ENCODE results near the gene GABRB1.
"Not testable (repeated sequence)": the region's sequence is repeated elsewhere in the genome, so short reads cannot be mapped to it uniquely, and the experiment has no call there.

The GABRB1 gene

DNA sequence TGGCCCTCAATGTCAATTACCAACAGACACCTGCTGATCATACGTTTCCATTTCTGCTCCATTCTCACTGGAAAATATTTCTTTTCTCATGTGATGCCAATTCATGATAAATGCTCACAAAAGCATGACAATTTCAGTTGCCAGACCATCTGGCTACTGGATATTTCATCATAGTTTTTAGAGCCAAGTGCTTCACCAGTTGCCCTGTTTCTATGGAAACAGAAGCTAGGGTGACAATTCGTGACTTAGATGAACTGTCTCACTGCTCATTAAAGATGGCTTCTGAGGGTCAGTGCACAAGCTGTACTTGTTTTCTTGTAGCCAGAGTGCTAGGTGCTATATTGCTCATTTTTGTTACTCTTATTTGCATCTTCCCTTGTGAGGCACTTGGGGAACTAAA lies 247.3 kb downstream of the GABRB1 start:
- no peak for ATAC-seq (ENCODE audit: low read depth)
- H3K9me3 Mint-ChIP-seq = peaks cover 2% of the 10 kb centered on the region
- no peaks in the 10 kb centered on the region for H3K27me3 Mint-ChIP-seq

DNA sequence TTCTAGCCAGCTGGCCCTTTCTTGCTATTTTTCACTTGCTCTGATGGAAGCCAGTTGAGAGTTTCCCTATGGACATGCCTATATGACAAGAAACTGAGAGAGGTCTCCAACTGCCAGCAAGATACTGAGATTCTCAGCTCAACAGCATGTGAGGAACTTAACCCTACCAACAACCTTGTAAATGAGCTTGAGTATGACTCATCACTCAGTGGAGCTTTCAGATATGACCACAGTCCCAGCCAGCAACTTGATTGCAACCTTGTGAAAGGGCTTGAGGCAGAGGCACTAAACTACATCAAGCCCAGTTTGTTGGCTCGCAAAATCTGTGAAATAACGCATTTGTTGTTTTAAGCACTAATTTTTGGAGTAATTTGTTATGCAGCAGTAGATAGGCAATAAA lies 256.4 kb downstream of the GABRB1 start:
- Mint-ChIP-seq H3K4me3 (no peak overlapping the region), H3K27ac (no peak overlapping the region), H3K9me3 (no peaks in the 10 kb centered on the region), H3K4me1 (no peaks in the 10 kb centered on the region), H3K27me3 (peaks cover 4% of the 10 kb centered on the region), H3K36me3 (no peaks in the 10 kb centered on the region)
- no peak for DNase-seq (ENCODE audit: low spot score in 2 of 2)
- ATAC-seq (ENCODE audit: low read depth) = no peak

More for the DNA sequence above, 247.3 kb downstream of the GABRB1 start:
- Mint-ChIP-seq H3K4me3 (no peak overlapping the region), H3K36me3 (no peaks in the 10 kb centered on the region), H3K27ac (no peak overlapping the region), H3K4me1 (no peaks in the 10 kb centered on the region)
- no peak for DNase-seq (ENCODE audit: low spot score in 2 of 2)

DNA sequence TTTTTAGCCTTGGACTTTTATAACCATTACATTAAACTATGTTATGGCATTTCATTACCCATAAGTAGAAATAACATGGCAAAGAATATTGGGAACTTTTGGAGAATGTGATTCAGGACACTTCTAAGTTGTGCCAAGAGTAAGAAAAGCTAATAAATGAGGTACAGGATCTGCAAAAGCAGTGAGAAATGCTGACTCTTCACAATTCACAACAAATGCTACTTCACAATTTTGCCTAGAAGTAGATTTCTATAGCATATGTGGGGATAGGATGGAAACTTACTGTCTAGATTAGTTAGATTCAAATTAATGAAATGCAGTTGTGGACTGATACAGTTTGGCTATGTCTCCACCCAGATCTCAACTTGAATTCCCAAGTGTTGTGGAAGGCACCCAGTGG lies 258.4 kb downstream of the GABRB1 start:
- H3K9me3 Mint-ChIP-seq = no peaks in the 10 kb centered on the region
- no peak overlapping the region for H3K27ac Mint-ChIP-seq
- H3K4me3 Mint-ChIP-seq = no peak overlapping the region
- no peaks in the 10 kb centered on the region for H3K4me1 Mint-ChIP-seq
- DNase-seq (ENCODE audit: low spot score in 2 of 2) (no peak), ATAC-seq (ENCODE audit: low read depth) (no peak)
- H3K36me3 Mint-ChIP-seq = no peaks in the 10 kb centered on the region
- peaks cover 4% of the 10 kb centered on the region for H3K27me3 Mint-ChIP-seq

DNA sequence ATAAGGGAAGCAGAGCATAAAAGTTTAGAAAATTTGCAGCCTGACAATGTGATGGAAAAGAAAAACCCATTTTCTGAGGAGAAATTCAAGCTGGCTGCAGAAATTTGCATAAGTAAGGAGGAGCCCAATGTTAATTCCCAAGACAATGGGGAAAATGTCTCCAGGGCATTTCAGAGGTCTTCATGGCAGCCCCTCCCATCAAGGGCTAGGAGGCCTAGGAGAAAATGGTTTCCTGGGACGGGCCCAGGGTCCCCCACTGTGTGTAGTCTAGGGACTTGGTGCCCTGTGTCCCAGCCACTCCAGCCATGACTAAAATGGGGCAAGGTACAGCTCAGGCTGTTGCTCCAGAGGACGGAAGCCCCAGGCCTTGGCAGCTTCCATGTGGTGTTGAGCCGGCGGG lies 259.5 kb downstream of the GABRB1 start:
- H3K9me3 Mint-ChIP-seq; DNase-seq (ENCODE audit: low spot score in 2 of 2): not testable (repeated sequence)

DNA sequence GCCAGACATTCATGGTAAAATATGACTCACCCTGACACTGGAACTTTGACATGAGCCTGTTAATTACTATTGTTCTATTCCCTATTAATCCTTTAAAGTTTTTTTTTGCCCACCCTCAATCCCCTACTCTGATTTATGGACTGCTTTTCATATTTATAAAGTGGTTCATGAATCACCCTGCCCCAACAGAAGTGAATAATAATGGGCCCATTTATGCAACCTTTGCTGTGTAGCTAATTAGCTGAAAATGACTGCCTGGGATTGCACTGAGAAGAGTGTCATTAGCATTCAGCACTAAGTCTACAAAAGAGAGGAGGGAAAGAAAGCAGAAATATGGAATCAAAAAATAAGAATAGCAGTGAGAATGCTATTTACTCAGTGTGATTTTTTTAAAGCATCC lies 277.8 kb downstream of the GABRB1 start:
- no peak for ATAC-seq (ENCODE audit: low read depth)
- no peak for DNase-seq (ENCODE audit: low spot score in 2 of 2)
- H3K27ac Mint-ChIP-seq = no peak overlapping the region
- H3K9me3 Mint-ChIP-seq = no peaks in the 10 kb centered on the region
- H3K4me1 Mint-ChIP-seq = no peaks in the 10 kb centered on the region
- H3K27me3 Mint-ChIP-seq = peaks cover 4% of the 10 kb centered on the region
- no peak overlapping the region for H3K4me3 Mint-ChIP-seq
- no peaks in the 10 kb centered on the region for H3K36me3 Mint-ChIP-seq

More for the DNA sequence above, 259.5 kb downstream of the GABRB1 start:
- not testable (repeated sequence) for H3K27me3 Mint-ChIP-seq; H3K27ac Mint-ChIP-seq; ATAC-seq (ENCODE audit: low read depth); H3K4me3 Mint-ChIP-seq; H3K36me3 Mint-ChIP-seq; H3K4me1 Mint-ChIP-seq

DNA sequence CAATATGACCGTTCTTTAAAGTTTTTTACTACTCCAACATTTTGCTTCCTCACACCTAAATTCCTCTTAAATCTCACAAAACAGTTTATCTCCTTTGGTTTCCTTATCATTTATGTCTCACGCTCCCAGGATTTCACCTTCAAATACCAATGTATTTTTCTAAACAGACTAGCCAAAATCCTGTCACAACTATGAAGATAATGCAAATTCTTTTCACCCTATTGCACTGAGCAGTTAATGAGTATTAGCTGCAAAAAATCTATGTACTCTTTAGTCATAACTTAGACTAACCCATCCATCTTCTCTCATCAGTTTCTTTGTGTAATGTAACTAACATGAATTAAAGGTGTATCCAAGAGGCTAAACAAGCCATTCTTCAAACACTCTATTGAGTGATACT lies 280.8 kb downstream of the GABRB1 start:
- no peak for ATAC-seq (ENCODE audit: low read depth)
- H3K27me3 Mint-ChIP-seq = no peaks in the 10 kb centered on the region
- no peaks in the 10 kb centered on the region for H3K36me3 Mint-ChIP-seq
- no peaks in the 10 kb centered on the region for H3K9me3 Mint-ChIP-seq
- no peak overlapping the region for H3K27ac Mint-ChIP-seq
- H3K4me3 Mint-ChIP-seq = no peak overlapping the region
- H3K4me1 Mint-ChIP-seq = no peaks in the 10 kb centered on the region
- DNase-seq (ENCODE audit: low spot score in 2 of 2) = no peak

DNA sequence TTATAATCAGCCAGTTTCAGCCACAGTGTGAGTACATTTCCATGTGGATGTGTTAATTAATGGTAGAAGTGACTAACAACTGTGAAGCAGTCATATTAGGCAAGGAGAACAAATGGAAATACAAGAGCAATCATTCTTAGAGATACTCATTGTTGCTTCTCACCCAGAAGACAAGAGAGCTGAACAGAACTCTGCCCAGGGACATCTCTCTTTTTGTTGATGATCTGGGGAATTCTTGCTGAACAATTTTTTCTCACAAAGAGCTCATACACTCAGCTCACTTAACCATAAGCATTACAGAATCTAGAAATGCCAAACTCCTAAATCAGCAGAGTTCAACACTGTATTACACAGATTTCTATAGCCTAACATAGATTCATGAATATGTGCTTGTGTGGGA lies 282.0 kb downstream of the GABRB1 start:
- DNase-seq (ENCODE audit: low spot score in 2 of 2) (no peak), ATAC-seq (ENCODE audit: low read depth) (no peak)
- H3K9me3 Mint-ChIP-seq = no peaks in the 10 kb centered on the region
- H3K4me3 Mint-ChIP-seq = no peak overlapping the region
- H3K4me1 Mint-ChIP-seq = no peaks in the 10 kb centered on the region
- H3K36me3 Mint-ChIP-seq = no peaks in the 10 kb centered on the region
- no peaks in the 10 kb centered on the region for H3K27me3 Mint-ChIP-seq
- H3K27ac Mint-ChIP-seq = no peak overlapping the region

DNA sequence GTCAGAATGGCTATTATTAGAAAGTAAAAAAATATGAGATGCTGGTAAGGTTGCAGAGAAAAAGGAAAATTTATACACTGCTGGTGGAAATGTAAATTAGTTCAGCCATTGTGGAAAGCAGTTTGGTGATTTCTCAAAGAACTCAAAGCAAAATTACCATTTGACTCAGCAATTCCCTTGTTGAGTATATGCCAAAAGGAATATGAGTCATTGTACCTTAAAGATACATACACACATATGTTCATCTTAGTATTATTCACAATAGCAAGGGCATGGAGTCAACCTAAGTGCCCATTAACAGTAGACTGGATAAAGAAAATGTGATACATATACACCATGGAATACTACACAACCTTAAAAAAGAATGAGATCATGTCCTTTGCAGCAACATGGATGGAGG lies 284.0 kb downstream of the GABRB1 start:
- Mint-ChIP-seq H3K36me3 (no peaks in the 10 kb centered on the region), H3K27ac (no peak overlapping the region), H3K9me3 (no peaks in the 10 kb centered on the region), H3K27me3 (no peaks in the 10 kb centered on the region), H3K4me3 (no peak overlapping the region), H3K4me1 (no peaks in the 10 kb centered on the region)
- no peak for ATAC-seq (ENCODE audit: low read depth)
- no peak for DNase-seq (ENCODE audit: low spot score in 2 of 2)

DNA sequence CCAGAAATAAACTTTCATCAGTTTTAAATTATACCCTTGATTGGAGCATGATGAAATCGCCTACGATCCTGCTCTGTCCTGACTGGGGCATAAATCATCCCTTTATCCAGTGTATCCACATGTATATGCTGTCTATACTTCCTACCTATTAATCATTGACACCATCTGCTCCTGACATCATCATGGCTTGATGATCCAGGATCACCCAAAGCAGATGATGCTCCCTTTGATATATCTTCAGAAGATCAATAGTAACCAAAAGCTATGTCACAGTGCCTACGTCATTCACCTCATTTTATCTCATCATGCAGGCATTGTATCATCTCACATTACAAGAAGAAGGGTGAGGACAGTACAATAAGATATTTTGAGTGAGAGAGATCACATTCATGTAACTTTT lies 294.7 kb downstream of the GABRB1 start:
- ATAC-seq (ENCODE audit: low read depth) (no peak), DNase-seq (ENCODE audit: low spot score in 2 of 2) (no peak)
- Mint-ChIP-seq H3K9me3 (peaks cover 1% of the 10 kb centered on the region), H3K4me1 (no peaks in the 10 kb centered on the region), H3K27me3 (peaks cover 13% of the 10 kb centered on the region), H3K36me3 (no peaks in the 10 kb centered on the region), H3K4me3 (no peak overlapping the region), H3K27ac (no peak overlapping the region)

DNA sequence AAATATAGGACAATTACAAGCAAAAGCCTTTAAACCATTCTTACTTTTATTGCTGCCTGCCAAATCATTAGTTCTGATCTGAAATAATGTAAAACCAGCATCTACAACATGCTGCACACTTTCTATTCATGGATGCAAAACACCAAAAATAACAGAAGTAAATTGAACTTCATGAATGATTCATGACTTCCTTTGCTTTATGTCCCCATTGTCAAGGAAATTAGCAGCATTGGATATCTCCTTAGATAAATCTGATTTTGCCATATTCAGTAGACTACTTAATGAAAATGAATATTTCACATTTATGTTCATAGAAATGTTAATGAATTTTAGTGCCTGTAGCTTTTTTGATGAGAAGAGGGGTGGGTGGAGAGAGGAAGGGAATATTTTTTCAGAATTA lies 299.5 kb downstream of the GABRB1 start:
- no peaks in the 10 kb centered on the region for H3K36me3 Mint-ChIP-seq
- H3K4me3 Mint-ChIP-seq = no peak overlapping the region
- no peak overlapping the region for H3K27ac Mint-ChIP-seq
- peaks cover 1% of the 10 kb centered on the region for H3K9me3 Mint-ChIP-seq
- peaks cover 6% of the 10 kb centered on the region for H3K27me3 Mint-ChIP-seq
- no peak for ATAC-seq (ENCODE audit: low read depth)
- H3K4me1 Mint-ChIP-seq = no peaks in the 10 kb centered on the region
- no peak for DNase-seq (ENCODE audit: low spot score in 2 of 2)

DNA sequence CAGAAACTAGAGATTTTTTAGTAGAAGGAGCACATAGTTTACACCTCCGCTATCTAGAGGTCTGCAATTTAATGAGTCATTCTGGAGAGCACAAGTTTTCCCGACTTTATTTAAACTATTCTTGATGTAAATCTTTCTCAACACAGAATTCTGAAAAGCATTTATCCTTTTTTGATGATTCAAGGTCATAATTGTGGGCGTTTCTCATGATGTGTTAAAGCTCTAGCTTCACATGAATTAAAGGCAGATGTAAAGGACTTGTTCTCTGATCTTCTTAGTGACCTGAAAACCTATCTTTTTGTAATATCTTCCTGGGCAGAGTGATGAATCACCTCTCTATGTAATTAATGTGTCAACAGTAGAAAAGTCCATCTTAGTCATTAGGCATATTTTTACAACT lies 303.3 kb downstream of the GABRB1 start:
- no peak overlapping the region for H3K4me3 Mint-ChIP-seq
- peaks cover 14% of the 10 kb centered on the region for H3K27me3 Mint-ChIP-seq
- no peaks in the 10 kb centered on the region for H3K36me3 Mint-ChIP-seq
- ATAC-seq (ENCODE audit: low read depth) (no peak), DNase-seq (ENCODE audit: low spot score in 2 of 2) (no peak)
- H3K9me3 Mint-ChIP-seq = no peaks in the 10 kb centered on the region
- no peak overlapping the region for H3K27ac Mint-ChIP-seq
- no peaks in the 10 kb centered on the region for H3K4me1 Mint-ChIP-seq

DNA sequence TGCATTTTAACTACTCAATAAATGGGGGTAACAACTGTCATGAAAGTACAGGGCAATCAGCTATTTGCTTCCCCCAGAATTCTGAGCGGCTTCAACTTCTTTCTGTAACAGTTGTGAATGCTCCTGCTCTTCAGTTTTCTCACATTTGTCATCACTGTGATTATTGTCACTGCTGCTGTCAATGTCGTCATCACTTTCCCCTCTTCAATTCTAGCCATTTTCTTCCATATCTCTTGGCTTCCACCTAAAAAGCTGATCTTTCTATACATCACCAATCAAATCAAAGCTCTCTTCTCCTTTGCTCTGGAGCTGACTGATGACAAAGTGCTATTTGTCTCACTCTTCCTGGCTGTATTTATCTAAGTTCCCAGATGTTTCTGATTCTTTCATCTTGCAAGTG lies 306.5 kb downstream of the GABRB1 start:
- ATAC-seq (ENCODE audit: low read depth) = no peak
- Mint-ChIP-seq H3K27me3 (peaks cover 14% of the 10 kb centered on the region), H3K36me3 (no peaks in the 10 kb centered on the region), H3K4me3 (no peak overlapping the region), H3K27ac (no peak overlapping the region), H3K9me3 (no peaks in the 10 kb centered on the region), H3K4me1 (no peaks in the 10 kb centered on the region)
- no peak for DNase-seq (ENCODE audit: low spot score in 2 of 2)

DNA sequence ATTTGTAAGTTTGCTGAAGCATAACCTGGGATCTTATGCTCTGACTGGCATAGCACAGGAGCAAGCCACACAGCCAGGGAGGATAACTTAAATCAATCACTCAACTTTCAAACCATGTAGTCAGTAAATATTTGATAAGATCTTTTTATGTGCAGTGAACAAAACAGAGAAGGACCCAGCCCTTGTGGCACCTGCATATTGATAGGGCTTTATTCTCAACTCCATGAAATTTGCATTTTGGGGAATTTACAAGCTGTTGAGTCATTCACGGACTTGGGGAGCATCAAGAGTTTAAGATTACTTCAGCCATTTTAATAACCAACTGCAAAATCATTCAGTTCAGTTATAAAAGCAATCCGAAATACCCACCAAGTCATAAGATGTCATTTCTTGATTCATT lies 309.5 kb downstream of the GABRB1 start:
- Mint-ChIP-seq H3K4me1 (no peaks in the 10 kb centered on the region), H3K4me3 (no peak overlapping the region), H3K27me3 (peaks cover 11% of the 10 kb centered on the region), H3K9me3 (no peaks in the 10 kb centered on the region), H3K27ac (no peak overlapping the region), H3K36me3 (no peaks in the 10 kb centered on the region)
- no peak for DNase-seq (ENCODE audit: low spot score in 2 of 2)
- ATAC-seq (ENCODE audit: low read depth) = no peak

DNA sequence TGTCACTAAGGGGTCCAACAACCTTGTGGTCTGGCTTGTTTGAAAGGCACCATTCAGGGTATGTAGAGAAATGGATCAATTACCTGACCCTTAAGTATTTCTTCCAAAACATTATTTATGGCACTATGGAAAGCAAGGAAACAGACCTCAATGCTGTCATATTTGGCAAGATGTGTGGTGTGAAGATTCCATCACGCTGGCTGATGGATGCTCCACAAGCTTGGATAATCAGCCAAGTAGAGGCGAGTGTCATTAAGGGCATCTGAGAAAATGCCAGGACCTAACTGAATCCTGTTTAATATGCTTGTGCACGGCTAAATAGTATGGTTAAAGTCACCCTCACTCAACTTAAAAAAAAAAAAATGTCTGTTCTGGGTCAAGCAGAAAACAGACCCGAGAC lies 311.4 kb downstream of the GABRB1 start:
- no peaks in the 10 kb centered on the region for H3K36me3 Mint-ChIP-seq
- peaks cover 4% of the 10 kb centered on the region for H3K27me3 Mint-ChIP-seq
- no peaks in the 10 kb centered on the region for H3K9me3 Mint-ChIP-seq
- no peak overlapping the region for H3K4me3 Mint-ChIP-seq
- ATAC-seq (ENCODE audit: low read depth) = no peak
- no peaks in the 10 kb centered on the region for H3K4me1 Mint-ChIP-seq
- H3K27ac Mint-ChIP-seq = no peak overlapping the region
- DNase-seq (ENCODE audit: low spot score in 2 of 2) = no peak

DNA sequence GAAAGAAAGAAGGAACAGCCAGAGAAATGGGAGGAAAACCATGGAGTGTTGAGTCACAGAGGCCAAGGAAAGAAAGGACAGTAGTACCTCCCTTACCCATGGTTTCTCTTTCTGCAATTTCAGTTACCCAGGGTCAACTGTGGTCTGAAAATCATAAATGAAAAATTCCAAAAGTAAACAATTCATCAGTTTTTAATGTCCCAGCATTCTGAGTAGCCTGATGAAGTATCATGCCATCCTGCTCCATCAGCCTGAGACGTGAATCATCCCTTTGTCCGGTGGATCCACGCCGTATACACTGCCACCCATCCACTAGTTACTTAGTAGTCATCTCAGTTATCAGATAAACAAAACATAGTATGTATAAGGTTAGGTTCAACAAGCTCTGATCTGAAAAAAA lies 318.0 kb downstream of the GABRB1 start:
- Mint-ChIP-seq H3K27me3 (peaks cover 5% of the 10 kb centered on the region), H3K9me3 (no peaks in the 10 kb centered on the region), H3K4me1 (no peaks in the 10 kb centered on the region), H3K36me3 (no peaks in the 10 kb centered on the region), H3K27ac (no peak overlapping the region), H3K4me3 (no peak overlapping the region)
- ATAC-seq (ENCODE audit: low read depth) (no peak), DNase-seq (ENCODE audit: low spot score in 2 of 2) (no peak)

DNA sequence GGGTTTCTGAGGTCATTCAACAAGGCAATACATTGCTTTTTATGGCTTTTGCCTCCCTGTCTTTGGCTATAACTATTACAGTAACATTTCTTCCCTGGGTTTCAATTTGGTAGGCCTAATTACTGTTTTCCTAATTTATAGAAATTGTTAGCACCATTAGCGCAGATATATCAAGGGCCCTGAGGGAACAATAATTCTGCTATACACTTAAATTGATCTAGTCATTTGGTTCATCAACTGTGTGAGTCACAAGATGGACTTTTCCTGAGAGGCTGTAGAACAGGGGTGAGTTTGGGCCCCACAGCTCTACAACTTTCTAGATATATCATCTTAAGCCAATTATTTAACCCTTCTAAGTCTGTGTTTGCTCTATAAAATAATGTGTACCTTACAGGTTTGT lies 324.2 kb downstream of the GABRB1 start:
- H3K9me3 Mint-ChIP-seq = no peaks in the 10 kb centered on the region

More for the DNA sequence above, 324.2 kb downstream of the GABRB1 start:
- Mint-ChIP-seq H3K4me3 (no peak overlapping the region), H3K36me3 (no peaks in the 10 kb centered on the region), H3K27ac (no peak overlapping the region), H3K4me1 (no peaks in the 10 kb centered on the region), H3K27me3 (peaks cover 6% of the 10 kb centered on the region)
- ATAC-seq (ENCODE audit: low read depth) (no peak), DNase-seq (ENCODE audit: low spot score in 2 of 2) (no peak)
